Lung microvascular endothelial cell (primary cell): Measurements from ENCODE around the gene DOCK11. TPM values are rescaled to one million over a fixed set of nuclear protein-coding genes. Genes with fewer than 3 reads are reported as not detected.
A peak's percentile ranks its signal among the peaks of the same experiment; 100 is the strongest.
"Not testable (repeated sequence)": the region's sequence is repeated elsewhere in the genome, so short reads cannot be mapped to it uniquely, and the experiment has no call there.

ENCODE experiments used
- DNase-seq, 2 donors: peaks; one replicate each; pipeline versions ENCODE4 v3.0.0 to v3.0.0-alpha.2; 2010; ENCODE audit warnings: low read depth in 2 of 2
- total RNA-seq: library from RNA; depleted of rRNA; stranded (reverse); fragments of >200 nt; gene quantifications from 2 replicates; pipeline ENCODE4 v1.2.1, GENCODE V29; 2014

Gene DOCK11
- 0.20 and 0.22 TPM in 2 replicates for total RNA-seq

DNA sequence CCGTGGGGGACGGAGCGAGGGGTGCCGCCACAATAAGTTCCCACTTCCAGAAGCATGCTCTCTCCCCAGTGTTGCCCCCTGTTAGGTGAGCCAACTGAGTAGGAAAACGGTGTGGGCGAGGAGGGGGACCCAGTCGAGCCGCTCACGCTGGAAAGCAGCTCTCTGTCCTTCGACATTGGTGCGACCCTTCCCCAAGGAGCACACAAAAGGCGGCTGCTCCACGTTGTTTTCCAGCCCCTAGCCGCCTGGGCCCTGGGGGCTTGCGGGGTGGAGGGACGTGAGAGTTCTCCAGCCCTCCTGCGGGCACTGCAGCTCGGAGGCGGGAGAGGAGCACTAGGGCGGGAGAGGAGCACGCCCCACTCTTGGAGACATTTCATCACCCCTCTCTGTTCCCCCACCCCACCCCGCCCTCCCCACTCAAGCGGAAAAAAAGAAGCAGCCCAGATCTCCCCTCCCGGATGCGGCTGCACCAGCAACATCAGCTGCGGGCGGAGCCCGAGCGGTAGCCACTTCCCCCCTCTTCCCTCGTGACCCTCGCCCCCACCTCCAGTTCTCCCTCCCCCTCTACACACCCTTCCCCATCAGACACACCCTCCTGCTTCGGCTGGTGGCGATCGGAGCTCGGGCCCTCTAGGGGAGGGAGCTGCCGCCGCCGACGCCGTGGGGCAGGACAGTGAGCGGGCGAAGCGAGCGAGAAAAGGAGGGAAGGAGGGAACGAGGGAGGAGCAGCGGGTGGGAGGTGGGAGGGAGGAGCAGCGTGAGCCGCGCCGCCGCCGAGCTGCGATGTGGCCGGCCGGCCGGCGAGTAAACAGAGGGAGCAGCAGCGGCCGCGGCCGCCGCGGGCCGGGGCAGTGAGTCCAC lies at the start of gene DOCK11:
Gene DOCK11 (plus strand): TSS at position 755 of the 861 bp plus-strand sequence. CDS start 157 bp downstream, outside the sequence.
- peak; percentile 20 to 37 for DNase-seq

DNA sequence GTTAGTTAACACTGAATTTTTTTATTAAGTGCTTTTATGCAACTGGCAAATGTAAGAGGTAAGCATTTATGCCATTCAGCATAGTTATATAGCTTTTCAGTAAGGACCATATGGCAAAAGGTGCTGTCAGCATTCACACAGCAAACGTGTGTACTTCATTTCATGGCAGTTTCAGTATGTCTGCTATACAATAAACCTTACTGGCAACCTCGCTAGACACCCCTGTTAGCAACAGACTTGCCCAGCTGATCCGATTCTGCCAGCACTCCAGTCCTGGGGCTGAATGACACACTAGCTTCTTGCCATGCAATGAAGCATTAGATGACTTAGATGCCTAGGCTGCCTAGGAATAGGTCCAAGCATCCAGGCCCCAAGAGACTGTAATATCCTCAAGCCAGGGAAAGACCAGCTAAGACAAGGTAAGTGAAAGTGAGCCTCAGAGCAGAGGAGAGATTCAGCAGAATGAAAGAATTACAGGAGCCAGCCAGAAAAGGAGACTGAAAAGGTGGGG lies 47.3 kb upstream of the DOCK11 start:
- no peak for DNase-seq

DNA sequence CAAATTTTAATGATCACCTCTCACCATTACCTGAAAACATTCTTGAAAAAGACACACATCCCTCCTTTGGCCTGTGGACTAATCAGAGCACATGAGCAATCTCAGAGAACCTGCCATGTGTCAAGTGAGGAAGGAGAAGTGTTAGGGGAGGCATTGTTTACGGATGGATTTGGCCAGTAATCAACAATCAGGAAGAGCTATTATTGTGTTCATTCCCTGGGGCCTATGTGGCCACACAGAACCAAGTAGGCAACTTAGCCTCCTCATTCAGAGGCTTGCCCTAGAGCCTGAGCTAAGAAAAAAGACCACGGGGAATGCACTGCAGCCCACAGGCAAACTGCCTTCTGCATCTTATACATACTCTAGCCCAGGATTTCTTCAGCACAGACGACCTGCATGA lies 40.6 kb upstream of the DOCK11 start:
- no peak for DNase-seq

- DNase-seq = peak; percentile 9 to 43
These were observed 36.1 kb upstream of the DOCK11 start for GRCh38 chrX:118459494-118459893.

DNA sequence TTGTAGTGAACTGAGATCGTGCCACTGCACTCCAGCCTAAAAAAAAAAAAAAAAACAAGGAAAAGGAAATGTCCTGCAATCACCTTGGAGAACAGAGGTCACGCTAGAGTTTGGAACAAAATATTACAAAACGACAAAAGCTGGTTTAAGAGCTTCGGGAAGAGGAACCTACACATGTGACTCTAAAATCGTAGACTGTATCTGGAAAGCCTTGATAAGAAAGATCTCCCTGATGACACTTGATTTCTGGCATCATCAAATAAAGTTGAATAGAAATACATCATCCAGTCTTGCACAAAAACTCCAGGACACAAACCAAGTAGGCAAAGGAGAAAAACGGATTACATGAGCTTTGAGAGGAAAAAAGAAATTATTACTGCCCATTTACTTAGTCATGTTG lies 31.1 kb upstream of the DOCK11 start:
- no peak for DNase-seq

DNA sequence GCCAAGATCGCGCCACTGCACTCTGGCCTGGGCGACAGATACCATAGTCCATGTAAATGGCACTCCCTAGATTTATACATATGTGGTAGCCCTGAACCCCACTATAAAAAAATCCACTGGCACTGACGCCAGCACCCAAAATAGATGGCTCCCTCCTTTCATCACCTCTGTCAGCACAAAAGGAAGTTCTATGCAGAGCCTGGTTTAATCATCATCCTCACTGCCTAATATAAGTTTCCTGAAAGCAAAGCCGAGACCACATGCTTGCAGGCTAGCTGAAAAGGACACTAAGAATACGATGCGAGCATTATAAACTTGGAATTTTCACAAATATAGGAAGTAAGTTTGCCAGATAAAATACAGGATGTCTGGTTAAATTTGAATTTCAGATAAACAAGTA lies 27.5 kb upstream of the DOCK11 start:
- no peak for DNase-seq

GRCh38 chrX:118470721-118471347 lies 24.8 kb upstream of the DOCK11 start:
- not testable (repeated sequence) for DNase-seq

GRCh38 chrX:118474586-118474985 lies 21.0 kb upstream of the DOCK11 start:
- DNase-seq = no peak

GRCh38 chrX:118475903-118476302 lies 19.7 kb upstream of the DOCK11 start:
- DNase-seq = no peak

- DNase-seq = no peak
These were observed 15.4 kb upstream of the DOCK11 start for GRCh38 chrX:118480172-118480571.

DNA sequence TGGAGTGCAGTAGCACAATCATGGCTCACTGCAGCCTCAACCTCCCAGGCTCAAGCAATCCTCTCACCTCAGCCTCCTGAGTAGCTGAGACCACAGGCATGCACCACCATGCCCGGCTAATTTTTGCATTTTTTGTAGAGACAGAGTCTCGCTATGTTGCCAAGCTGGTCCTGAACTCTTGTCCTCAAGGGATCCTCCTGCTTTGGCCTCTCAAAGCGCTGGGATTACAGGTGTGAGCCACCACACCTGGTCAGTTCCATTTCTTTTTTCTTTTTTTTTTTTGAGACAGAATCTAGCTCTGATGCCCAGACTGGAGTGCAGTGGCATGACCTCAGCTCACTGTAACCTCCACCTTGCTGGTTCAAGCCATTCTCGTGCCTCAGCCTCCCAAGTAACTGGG lies 13.2 kb upstream of the DOCK11 start:
- not testable (repeated sequence) for DNase-seq

GRCh38 chrX:118484216-118484903 lies 11.3 kb upstream of the DOCK11 start:
- no peak for DNase-seq

- not testable (repeated sequence) for DNase-seq
These were observed 8.9 kb upstream of the DOCK11 start for GRCh38 chrX:118486693-118487092.

DNA sequence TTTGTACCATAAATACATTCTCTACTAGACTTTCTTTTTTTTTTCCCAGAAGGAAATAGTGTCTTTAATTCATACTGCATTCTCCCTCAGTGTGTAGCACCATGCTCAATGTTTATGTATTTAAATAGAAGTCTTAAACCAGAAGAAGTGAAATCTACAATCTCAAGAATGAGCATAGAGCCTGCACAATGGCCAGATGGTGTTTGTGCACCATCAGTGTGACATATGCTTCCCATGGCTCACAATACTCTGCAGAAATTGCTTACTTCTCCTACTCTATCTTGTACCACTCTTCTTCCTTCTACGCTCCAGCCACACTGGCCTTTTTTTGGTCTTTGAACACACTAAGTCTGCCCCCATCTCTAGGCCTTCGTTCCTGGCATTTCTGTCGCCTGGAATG lies 2.6 kb upstream of the DOCK11 start:
- no peak for DNase-seq

GRCh38 chrX:118493653-118494297 lies 1.8 kb upstream of the DOCK11 start:
- no peak for DNase-seq

GRCh38 chrX:118495958-118496762 lies 545 bp downstream of the DOCK11 start:
- no peak for DNase-seq

DNA sequence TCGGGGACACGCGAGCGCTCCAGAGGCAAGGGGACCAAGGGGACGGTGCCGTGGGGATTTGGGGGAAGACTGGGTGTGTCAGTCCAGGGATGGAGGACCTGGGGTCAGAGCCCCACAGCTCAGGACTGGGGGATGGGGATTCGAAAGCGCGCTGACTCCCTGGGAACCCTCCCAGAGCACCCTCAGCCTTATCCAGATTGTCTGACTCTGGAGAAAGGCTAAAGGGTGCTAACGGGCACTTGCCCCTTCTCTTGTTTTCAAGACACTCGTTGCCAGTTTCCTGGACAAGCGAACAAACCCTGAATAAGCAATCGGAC lies 1.1 kb downstream of the DOCK11 start:
- DNase-seq = no peak

- no peak for DNase-seq
These were observed 1.7 kb downstream of the DOCK11 start for GRCh38 chrX:118497180-118497818.

GRCh38 chrX:118498351-118498750 lies 2.7 kb downstream of the DOCK11 start:
- no peak for DNase-seq

- no peak for DNase-seq
These were observed 3.1 kb downstream of the DOCK11 start for GRCh38 chrX:118498755-118499154.
